BLaER1 (cell line): ENCODE data around the gene MYMX.
A peak's percentile ranks its signal among the peaks of the same experiment; 100 is the strongest.

Experiments used
- H3K27ac ChIP-seq: shearing (Covaris generic); formaldehyde crosslinking; 2 replicates; pipeline ENCODE4 v1.8.1; 2022
- H3K27me3 ChIP-seq: shearing (Covaris generic); formaldehyde crosslinking; 2 replicates; pipeline ENCODE4 v1.8.1; 2022
- H3K36me3 ChIP-seq: shearing (Covaris generic); formaldehyde crosslinking; 2 replicates; pipeline ENCODE4 v1.8.1; 2022
- H3K4me1 ChIP-seq: shearing (Covaris generic); formaldehyde crosslinking; 2 replicates; pipeline ENCODE4 v1.8.1; 2022
- H3K4me2 ChIP-seq: shearing (Covaris generic); formaldehyde crosslinking; 2 replicates; pipeline ENCODE4 v1.8.1; 2022
- H3K4me3 ChIP-seq: shearing (Covaris generic); formaldehyde crosslinking; 2 replicates; pipeline ENCODE4 v1.8.1; 2022
- H3K9ac ChIP-seq: shearing (Covaris generic); formaldehyde crosslinking; 2 replicates; pipeline ENCODE4 v1.8.1; 2022
- H3K9me3 ChIP-seq: shearing (Covaris generic); formaldehyde crosslinking; 2 replicates; pipeline ENCODE4 v1.8.1; 2022
- H4K20me1 ChIP-seq: shearing (Covaris generic); formaldehyde crosslinking; 2 replicates; pipeline ENCODE4 v1.8.1; 2022
- Cebpa-rat ChIP-seq: shearing (Covaris generic); IDR thresholded peaks from 2 replicates; pipeline ENCODE4 v1.8.1; 2022

Gene MYMX

DNA sequence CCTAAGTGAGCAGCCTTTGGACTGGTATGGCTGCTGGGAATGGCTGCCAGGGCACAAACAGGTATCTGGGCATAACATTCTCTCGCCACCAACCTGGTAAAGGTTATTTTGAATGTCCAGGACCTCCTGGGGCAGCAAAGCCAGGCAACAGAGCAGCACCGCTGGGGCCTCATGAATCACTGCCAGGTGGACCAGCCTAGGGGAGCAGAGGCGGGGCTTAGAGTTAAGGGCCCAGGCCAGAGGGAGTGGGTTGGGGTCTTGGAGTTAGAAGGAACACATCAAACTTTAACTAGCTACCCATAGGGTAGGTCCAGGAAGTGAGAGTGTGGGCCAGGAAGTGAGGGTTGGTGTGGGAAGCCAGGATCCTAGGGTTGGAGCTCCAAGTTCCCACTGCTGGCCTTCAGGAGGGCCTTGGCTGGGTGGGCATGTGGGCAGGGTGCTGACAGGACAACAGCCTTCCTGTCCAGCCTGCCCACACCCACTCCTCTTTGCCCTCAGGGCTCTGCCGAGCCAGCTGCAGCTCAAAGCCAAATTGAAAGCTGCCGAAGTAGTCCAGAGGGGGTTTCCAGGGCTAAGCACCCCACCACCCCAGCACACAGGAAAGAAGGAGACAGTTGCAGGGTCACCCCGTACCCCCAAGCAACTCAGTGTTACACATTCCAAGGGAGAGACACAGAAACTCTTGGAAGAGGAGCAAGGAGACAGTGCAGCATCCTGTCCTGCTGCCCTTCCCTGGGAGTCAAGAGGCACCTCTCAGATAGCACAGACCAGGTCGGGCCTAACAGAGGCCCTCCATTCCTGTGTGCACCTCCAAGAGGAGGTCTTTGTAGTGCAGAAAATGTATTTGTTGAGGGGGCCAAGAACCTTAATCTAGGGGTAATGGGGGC is 46.0 kb downstream of the MYMX start:
- H4K20me1 ChIP-seq = peaks cover 50% of the 10 kb centered on the region
- H3K4me3 ChIP-seq = peak overlapping the region; percentile 98
- H3K4me2 ChIP-seq = peak overlapping the region; percentile 97
- TF ChIP-seq Cebpa-rat = no peak
- H3K36me3 ChIP-seq = peaks cover 47% of the 10 kb centered on the region
- H3K27me3 ChIP-seq = no peaks in the 10 kb centered on the region
- peak overlapping the region; percentile 89 for H3K27ac ChIP-seq
- H3K9me3 ChIP-seq = no peaks in the 10 kb centered on the region
- H3K4me1 ChIP-seq = peaks cover 59% of the 10 kb centered on the region
- peak overlapping the region; percentile 85 for H3K9ac ChIP-seq

DNA sequence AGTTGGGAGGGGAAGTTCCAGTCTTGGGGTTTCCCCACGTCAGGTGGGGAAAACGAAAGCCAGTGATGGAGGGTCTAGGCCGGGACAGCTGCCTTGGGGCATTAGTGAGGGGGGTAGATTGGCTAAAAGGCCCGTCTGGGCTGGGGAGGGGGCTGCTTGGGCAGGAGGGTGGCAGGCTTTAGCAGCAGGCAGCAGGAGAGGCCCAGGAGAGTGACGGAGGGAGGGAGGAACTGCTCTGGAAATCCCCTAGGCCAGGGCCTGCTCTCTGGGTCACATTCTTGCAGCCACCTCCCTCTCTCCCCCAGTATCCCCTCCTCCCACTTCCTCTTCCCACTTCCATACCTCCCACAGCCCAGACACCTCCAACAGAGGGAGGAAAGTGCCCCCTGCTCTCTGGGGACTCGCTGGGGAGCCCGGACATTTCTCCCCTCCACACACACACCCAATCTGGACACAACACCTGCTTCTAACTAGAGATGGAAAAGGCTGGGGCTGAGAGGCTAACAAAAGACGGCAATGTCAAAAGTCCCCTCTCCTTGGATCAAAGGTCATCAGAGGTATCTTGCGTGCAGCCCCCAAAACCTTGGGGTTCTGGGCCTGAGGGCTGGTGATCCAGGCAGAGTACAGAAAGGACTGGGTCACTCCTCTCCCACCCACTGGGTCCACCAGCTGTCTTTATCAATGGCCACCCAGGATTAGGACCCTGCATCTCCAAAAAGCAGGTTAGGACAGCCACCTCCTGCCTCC is 46.8 kb downstream of the MYMX start:
- no peak for TF ChIP-seq Cebpa-rat
- Histone ChIP-seq H3K4me3 (peak overlapping the region; percentile 98), H3K9ac (peak overlapping the region; percentile 85), H3K27me3 (peaks cover 6% of the 10 kb centered on the region), H3K4me2 (peak overlapping the region; percentile 97), H3K36me3 (peaks cover 41% of the 10 kb centered on the region), H4K20me1 (peaks cover 47% of the 10 kb centered on the region), H3K4me1 (peaks cover 61% of the 10 kb centered on the region), H3K27ac (peak overlapping the region; percentile 89), H3K9me3 (no peaks in the 10 kb centered on the region)

DNA sequence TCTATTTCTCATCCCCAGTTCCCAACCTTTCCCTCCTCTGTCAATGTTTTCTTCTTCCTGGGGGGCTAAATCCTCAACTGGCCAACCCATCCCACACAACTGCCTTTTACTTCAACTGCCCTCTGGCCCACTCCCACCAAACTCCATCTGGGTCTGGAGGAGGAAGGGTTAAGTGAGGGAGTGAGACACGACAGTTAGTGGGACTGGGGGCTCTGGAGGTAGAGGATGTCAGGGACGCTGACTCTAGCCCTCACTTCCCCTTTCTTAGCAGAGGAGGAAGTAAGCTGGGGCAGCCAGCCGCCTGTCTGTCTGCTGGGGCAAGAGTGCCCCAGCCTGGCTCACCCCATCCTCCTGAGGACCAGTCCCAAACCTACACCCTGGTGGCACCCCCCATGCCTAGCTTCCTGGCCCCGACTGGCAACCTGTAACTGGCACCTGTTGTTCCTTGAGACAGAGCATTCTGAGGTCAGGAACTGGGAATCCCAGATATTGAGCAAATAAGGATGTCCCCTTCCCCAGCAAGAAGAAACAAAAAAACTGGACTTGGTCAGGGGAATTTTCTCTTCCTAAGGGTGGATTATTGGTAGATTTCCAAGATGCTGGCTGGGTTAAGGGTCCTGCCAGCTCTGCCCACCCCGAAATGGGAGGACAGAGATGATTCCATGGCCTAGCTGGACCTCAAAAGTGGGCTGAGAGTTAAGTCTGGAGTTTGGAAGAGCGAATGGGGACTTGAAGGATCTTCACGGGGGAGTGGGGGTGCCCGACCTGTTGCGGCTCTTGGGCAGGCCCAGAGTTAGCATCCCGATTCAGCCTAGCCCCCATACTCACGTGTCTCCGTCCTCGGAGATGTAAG is 47.7 kb downstream of the MYMX start:
- H3K9ac ChIP-seq = peak overlapping the region; percentile 85
- peaks cover 69% of the 10 kb centered on the region for H3K4me1 ChIP-seq
- no peaks in the 10 kb centered on the region for H3K9me3 ChIP-seq
- H3K27me3 ChIP-seq = peaks cover 14% of the 10 kb centered on the region
- H3K4me2 ChIP-seq = peak overlapping the region; percentile 97
- H3K36me3 ChIP-seq = peaks cover 33% of the 10 kb centered on the region
- peaks cover 49% of the 10 kb centered on the region for H4K20me1 ChIP-seq
- H3K4me3 ChIP-seq = peak overlapping the region; percentile 98
- no peak for TF ChIP-seq Cebpa-rat
- peak overlapping the region; percentile 89 for H3K27ac ChIP-seq

- H4K20me1 ChIP-seq = peaks cover 51% of the 10 kb centered on the region
- H3K36me3 ChIP-seq = peaks cover 26% of the 10 kb centered on the region
- peaks cover 74% of the 10 kb centered on the region for H3K4me1 ChIP-seq
- H3K4me3 ChIP-seq = peak within 1 kb of the TSS; percentile 98
- H3K27me3 ChIP-seq = peaks cover 22% of the 10 kb centered on the region
- peak within 1 kb of the TSS; percentile 85 for H3K9ac ChIP-seq
- no peak for TF ChIP-seq Cebpa-rat
- H3K4me2 ChIP-seq = peak within 1 kb of the TSS; percentile 97
- H3K9me3 ChIP-seq = no peaks in the 10 kb centered on the region
- H3K27ac ChIP-seq = peak within 1 kb of the TSS; percentile 89
These were observed 48.4 kb downstream of the MYMX start, which contains the start of gene NFKBIE for GRCh38 chr6:44265007-44265721. Gene NFKBIE, minus strand, starts transcription at chr6:44265551. Its CDS starts 205 bp downstream, at chr6:44265346.

- H3K4me3 ChIP-seq = peak overlapping the region; percentile 98
- TF ChIP-seq Cebpa-rat = no peak
- peaks cover 20% of the 10 kb centered on the region for H3K36me3 ChIP-seq
- H4K20me1 ChIP-seq = peaks cover 48% of the 10 kb centered on the region
- H3K4me2 ChIP-seq = peak overlapping the region; percentile 97
- no peaks in the 10 kb centered on the region for H3K9me3 ChIP-seq
- H3K27ac ChIP-seq = no peak overlapping the region
- H3K9ac ChIP-seq = no peak overlapping the region
- H3K27me3 ChIP-seq = peaks cover 28% of the 10 kb centered on the region
- peaks cover 68% of the 10 kb centered on the region for H3K4me1 ChIP-seq
These were observed 49.1 kb downstream of the MYMX start for GRCh38 chr6:44265722-44266233.

DNA sequence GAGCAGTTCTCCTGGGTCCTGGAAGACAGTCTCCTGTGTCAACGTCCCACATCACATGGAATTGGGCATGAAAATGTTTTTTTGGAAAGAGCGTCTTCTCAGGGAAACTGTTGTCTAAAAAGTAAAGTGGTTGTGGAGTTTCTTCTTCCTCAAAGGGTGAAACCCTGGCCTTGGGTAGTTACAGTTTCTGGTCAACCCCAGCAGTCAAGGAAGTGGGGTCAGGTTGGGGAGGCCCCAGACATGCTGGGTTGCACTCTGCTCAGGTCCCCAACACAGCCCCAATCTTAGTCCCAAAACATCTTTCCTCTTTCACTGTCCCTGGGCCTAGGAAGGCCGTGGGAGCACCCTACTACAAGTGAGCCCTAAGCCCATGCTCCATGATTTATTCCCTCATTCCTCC is 49.6 kb downstream of the MYMX start:
- no peak overlapping the region for H3K9ac ChIP-seq
- H3K4me2 ChIP-seq = no peak overlapping the region
- H3K9me3 ChIP-seq = no peaks in the 10 kb centered on the region
- no peak overlapping the region for H3K27ac ChIP-seq
- no peak for TF ChIP-seq Cebpa-rat
- peaks cover 48% of the 10 kb centered on the region for H4K20me1 ChIP-seq
- no peak overlapping the region for H3K4me3 ChIP-seq
- peaks cover 34% of the 10 kb centered on the region for H3K27me3 ChIP-seq
- H3K4me1 ChIP-seq = peaks cover 62% of the 10 kb centered on the region
- H3K36me3 ChIP-seq = peaks cover 14% of the 10 kb centered on the region

GRCh38 chr6:44267252-44267651 is 50.5 kb downstream of the MYMX start:
- H3K4me2 ChIP-seq = no peak overlapping the region
- no peak for TF ChIP-seq Cebpa-rat

More at GRCh38 chr6:44267252-44267651, 50.5 kb downstream of the MYMX start:
- H3K27me3 ChIP-seq = peaks cover 43% of the 10 kb centered on the region
- H3K9me3 ChIP-seq = no peaks in the 10 kb centered on the region
- no peak overlapping the region for H3K9ac ChIP-seq
- H4K20me1 ChIP-seq = peaks cover 48% of the 10 kb centered on the region
- H3K27ac ChIP-seq = no peak overlapping the region
- H3K4me1 ChIP-seq = peaks cover 53% of the 10 kb centered on the region
- no peak overlapping the region for H3K4me3 ChIP-seq
- peaks cover 5% of the 10 kb centered on the region for H3K36me3 ChIP-seq
